Heart left ventricle (tissue), 13 donors: Measurements from ENCODE around the gene DDHD1.

Source experiments
- POLR2A ChIP-seq, 2 donors: fragments of 450-650 bp; IDR thresholded peaks; one replicate each; pipeline ENCODE4 v1.6.1; 2017; ENCODE audit warnings: antibody characterized with exemption in 2 of 2, mild to moderate bottlenecking in 2 of 2, moderate library complexity in 2 of 2
- TF ChIP-seq, protein P1 (sequence below), 12 donors: fragments of 200-600 bp; sonication (generic) in 4 of 12; IDR thresholded peaks; one replicate each; pipeline versions ENCODE4 v1.5.0 to v1.8.0; 2018 to 2022; ENCODE audit warnings: antibody characterized with exemption in 12 of 12, mild to moderate bottlenecking in 5 of 12
- donor health status: ischemic (EF 13 %, LVEDD 7.1; RV severe dilation, severe dysfunction).
- donor health status: DM: no; HTN: yes; CAD: no.
- donor health status: DM: no; HTN: no; CAD: no.
- donor health status: ischemic (EF 25% LVEDD 6.9; RV normal size, moderate dysfunction).
- donor health status: ischemic (EF 25% LVEDD 5.7; RV mildly dilated, moderate dysfunction).
- donor health status: ischemic (EF 35%, LVEDD 5.7; RV mildly dilated, moderate dysfunction).
- donor health status: nonischemic (EF 11% LVEDD 7.7; RV severe dilation, severe dysfunction).
- donor health status: DM: yes; HTN: yes; CAD: no.
- donor health status: PGD.
- donor health status: ischemic (EF 29% LVEDD 5.4; RV normal size, mild dysfunction).
- donor health status: nonischemic (EF 23%, LVEDD 6.1; RV moderate dilation, normal function).

DNA sequence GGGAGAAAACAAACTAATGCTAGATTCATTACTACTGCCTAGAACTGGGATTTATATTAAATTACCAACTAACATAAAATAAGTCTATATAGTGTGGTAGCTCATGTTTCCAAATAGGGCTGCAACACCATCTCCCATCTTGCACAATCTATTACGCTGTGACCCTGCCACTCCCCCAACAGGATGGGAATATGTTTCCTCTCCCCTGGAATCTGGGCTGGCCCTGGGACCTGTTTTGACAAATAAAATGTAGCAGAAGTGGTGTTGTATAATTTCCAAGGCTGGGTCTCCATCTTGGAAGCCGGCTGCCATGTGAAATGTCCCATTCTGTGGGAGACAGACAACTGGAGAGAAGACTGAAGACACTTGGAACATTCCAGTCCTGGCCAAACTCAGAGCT, 156.6 kb downstream of the DDHD1 start:
- TF ChIP-seq, protein P1, sequence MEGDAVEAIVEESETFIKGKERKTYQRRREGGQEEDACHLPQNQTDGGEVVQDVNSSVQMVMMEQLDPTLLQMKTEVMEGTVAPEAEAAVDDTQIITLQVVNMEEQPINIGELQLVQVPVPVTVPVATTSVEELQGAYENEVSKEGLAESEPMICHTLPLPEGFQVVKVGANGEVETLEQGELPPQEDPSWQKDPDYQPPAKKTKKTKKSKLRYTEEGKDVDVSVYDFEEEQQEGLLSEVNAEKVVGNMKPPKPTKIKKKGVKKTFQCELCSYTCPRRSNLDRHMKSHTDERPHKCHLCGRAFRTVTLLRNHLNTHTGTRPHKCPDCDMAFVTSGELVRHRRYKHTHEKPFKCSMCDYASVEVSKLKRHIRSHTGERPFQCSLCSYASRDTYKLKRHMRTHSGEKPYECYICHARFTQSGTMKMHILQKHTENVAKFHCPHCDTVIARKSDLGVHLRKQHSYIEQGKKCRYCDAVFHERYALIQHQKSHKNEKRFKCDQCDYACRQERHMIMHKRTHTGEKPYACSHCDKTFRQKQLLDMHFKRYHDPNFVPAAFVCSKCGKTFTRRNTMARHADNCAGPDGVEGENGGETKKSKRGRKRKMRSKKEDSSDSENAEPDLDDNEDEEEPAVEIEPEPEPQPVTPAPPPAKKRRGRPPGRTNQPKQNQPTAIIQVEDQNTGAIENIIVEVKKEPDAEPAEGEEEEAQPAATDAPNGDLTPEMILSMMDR (IDR thresholded peaks at IDR 0.05): no peak
- TF ChIP-seq POLR2A (IDR thresholded peaks at IDR 0.05): no peak
